ENCODE data around the gene CTDP1. TPM values are rescaled to one million over a fixed set of nuclear protein-coding genes. Genes with fewer than 3 reads are reported as not detected.

CTDP1 gene
- total RNA-seq, 1 donor from 2014 or later = 9.4 TPM

DNA sequence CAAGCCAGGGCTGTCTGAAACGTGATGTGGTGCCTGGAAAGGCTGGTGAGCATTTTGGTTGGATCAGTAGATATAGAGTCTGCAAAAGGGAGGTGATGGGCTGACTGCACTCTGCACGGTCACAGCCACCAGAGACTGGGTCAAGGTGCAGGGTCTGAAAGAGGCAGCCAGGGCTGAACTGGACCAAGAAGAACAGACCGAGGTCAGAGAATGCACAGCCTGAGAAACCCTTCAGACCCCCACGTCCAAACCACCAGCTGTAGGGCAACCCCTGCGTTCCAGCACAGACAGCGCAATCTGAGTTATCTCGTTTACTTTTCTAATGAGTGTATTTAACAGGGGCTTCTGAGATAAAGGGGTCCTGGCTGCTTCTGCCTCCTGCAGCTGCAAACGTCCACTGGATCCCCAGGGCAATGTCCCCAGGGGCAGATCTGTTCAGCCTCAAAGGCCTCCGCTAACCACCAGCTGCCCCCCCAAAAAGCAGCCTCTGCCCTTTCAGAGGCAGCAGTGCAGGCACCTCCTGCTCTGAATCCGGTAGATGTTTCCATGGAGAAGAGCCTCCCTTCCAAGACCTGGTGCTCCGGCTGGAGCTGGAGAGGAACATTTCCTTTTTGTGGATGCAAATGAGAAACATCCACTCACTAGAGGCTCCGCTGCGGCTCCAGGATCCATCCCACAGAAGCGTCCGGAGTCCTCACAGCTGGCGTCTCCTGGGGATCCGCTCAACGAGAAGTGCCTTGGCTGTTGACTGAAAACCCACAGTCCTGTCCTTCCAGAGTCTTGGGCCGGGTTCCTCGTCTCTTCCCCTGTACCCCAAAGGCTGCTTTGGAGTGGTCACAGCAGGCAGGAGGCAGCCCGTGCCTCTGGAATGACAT is 117.2 kb downstream of the CTDP1 start:
- no peaks in the 10 kb centered on the region for H3K36me3 ChIP-seq (ENCODE audit: control insufficient read depth in 3 of 3, insufficient read depth in 3 of 3, low read length in 3 of 3)
- H3K27ac ChIP-seq (ENCODE audit: low read depth, low read length) = no peak overlapping the region
- peaks cover 46 to 56% (median 53%) of the 10 kb centered on the region in 3 donors for H3K27me3 ChIP-seq (ENCODE audit: control insufficient read depth in 3 of 3, insufficient read depth in 3 of 3, low read length in 3 of 3)
- no peak overlapping the region for H3K9ac ChIP-seq (ENCODE audit: low read depth in 1 of 3, low read length in 3 of 3)
- H3K4me3 ChIP-seq (ENCODE audit: low read length in 3 of 3) = no peak overlapping the region
- H3K9me3 ChIP-seq (ENCODE audit: control insufficient read depth in 3 of 3, low read length in 3 of 3) = no peaks in the 10 kb centered on the region
- peaks cover 10 to 14% (median 11%) of the 10 kb centered on the region in 3 donors for H3K4me1 ChIP-seq (ENCODE audit: control insufficient read depth in 3 of 3, insufficient read depth in 3 of 3, low read length in 3 of 3)

DNA sequence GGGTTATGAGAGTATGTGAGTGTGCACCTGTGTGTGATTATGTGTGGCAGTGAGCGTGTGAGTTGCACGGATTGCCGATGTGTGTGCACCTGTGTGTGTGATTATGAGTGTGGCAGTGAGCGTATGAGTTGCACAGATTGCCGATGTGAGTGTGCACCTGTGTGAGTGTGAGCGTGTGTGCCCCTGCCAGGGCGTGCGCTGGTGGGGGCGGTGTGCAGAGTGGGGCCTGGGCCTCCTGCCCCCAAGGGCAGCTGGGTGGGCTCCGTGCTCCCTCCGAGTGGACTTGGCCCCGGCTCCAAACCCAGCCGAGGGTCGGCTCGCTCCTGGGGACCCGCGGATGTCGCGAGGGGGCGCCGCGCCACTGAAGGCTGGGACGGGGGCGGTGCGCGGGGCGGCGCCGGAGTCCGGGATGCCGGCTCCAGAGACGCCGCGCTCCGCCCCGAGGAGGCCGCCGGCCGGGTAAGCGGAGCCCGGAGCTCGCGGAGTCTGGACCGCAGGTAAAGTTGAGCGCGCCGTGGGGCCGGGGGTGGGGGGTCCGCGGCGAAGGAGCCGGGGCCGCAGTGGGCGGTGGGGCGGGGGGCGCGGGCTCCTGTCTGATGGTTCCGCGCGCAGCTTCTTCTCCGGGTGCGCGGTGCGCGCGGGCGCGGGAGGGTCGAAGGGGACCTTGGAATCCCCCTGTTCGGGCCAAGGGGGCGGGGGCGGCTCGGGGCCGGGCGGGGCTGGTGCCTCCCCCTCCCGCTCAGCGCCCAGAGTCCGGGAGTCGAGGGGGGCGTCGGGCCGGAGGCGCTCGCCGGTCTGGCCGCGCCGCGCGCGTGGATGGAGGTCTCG is 118.1 kb downstream of the CTDP1 start, which contains the start of gene KCNG2:
Gene KCNG2, plus strand, starts transcription at position 421 of the 828 bp plus-strand sequence. CDS start 65,730 bp downstream, outside the sequence.
- peak within 1 kb of the TSS in 2 of 3 donors; percentile 8 to 52 for H3K4me3 ChIP-seq (ENCODE audit: low read length in 3 of 3)
- H3K4me1 ChIP-seq (ENCODE audit: control insufficient read depth in 3 of 3, insufficient read depth in 3 of 3, low read length in 3 of 3) = peaks cover 5 to 11% (median 7%) of the 10 kb centered on the region in 3 donors
- no peaks in the 10 kb centered on the region for H3K36me3 ChIP-seq (ENCODE audit: control insufficient read depth in 3 of 3, insufficient read depth in 3 of 3, low read length in 3 of 3)
- H3K9ac ChIP-seq (ENCODE audit: low read depth in 1 of 3, low read length in 3 of 3) = no peak within 1 kb of the TSS
- no peak within 1 kb of the TSS for H3K27ac ChIP-seq (ENCODE audit: low read depth, low read length)
- no peaks in the 10 kb centered on the region for H3K9me3 ChIP-seq (ENCODE audit: control insufficient read depth in 3 of 3, low read length in 3 of 3)
- H3K27me3 ChIP-seq (ENCODE audit: control insufficient read depth in 3 of 3, insufficient read depth in 3 of 3, low read length in 3 of 3) = peaks cover 38 to 50% (median 47%) of the 10 kb centered on the region in 3 donors

DNA sequence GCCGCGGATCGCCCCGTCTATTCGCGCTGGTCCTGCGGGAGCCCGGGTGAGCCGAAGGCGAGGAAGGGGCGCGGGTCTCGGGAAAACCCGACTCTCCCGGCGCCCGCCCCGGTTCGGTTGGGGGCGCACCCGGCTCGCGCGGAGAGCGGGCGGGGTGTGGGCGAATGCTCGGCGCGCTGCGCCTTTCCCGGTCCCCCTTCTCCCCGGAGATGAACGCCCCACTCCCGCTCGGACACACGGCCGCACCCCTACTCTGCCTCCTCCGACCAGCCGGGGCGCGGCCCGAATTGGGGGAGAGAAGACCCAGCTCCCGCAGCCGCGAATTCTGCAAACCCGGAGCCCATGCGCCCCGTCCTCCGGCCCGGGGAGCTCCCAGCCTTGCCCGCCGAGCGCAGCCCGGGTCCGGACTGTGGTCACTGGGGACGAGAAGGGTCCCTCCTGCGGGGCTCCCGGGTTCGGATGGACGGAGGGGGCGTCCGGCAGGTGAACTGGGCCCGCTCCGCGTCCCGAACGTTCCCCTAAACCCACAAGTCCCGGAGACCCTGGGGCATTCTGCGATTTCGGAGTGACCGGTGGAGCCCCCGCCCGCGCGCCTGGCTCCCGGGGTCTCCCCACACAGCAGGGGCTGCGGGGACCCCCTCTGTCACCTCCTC is 118.9 kb downstream of the CTDP1 start:
- no peak overlapping the region for H3K4me3 ChIP-seq (ENCODE audit: low read length in 3 of 3)
- H3K27me3 ChIP-seq (ENCODE audit: control insufficient read depth in 3 of 3, insufficient read depth in 3 of 3, low read length in 3 of 3) = peaks cover 38 to 49% (median 47%) of the 10 kb centered on the region in 3 donors
- H3K4me1 ChIP-seq (ENCODE audit: control insufficient read depth in 3 of 3, insufficient read depth in 3 of 3, low read length in 3 of 3) = peaks cover 5 to 11% (median 7%) of the 10 kb centered on the region in 3 donors
- no peak overlapping the region for H3K9ac ChIP-seq (ENCODE audit: low read depth in 1 of 3, low read length in 3 of 3)
- no peaks in the 10 kb centered on the region for H3K36me3 ChIP-seq (ENCODE audit: control insufficient read depth in 3 of 3, insufficient read depth in 3 of 3, low read length in 3 of 3)
- no peak overlapping the region for H3K27ac ChIP-seq (ENCODE audit: low read depth, low read length)
- H3K9me3 ChIP-seq (ENCODE audit: control insufficient read depth in 3 of 3, low read length in 3 of 3) = no peaks in the 10 kb centered on the region

DNA sequence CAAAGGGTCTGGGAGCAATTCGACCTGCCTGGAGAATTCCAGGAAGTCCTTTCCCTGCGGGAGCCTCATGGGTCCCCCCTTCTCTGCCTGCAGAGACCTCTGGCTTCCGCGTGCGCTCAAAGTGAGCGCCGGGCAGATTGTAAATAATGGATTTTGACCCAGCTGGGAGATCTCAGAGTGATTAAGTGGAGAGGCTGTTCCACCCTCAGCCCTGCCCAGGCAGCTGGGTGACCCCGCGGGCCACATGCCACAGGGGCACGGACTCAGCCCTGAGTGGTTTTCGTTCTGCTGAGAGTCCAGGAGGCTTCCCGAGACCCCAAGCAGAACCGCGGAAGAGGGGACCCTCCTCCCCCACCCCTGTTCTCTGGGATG is 119.4 kb downstream of the CTDP1 start:
- peaks cover 38 to 49% (median 47%) of the 10 kb centered on the region in 3 donors for H3K27me3 ChIP-seq (ENCODE audit: control insufficient read depth in 3 of 3, insufficient read depth in 3 of 3, low read length in 3 of 3)
- no peaks in the 10 kb centered on the region for H3K36me3 ChIP-seq (ENCODE audit: control insufficient read depth in 3 of 3, insufficient read depth in 3 of 3, low read length in 3 of 3)
- H3K4me1 ChIP-seq (ENCODE audit: control insufficient read depth in 3 of 3, insufficient read depth in 3 of 3, low read length in 3 of 3) = peaks cover 5 to 11% (median 7%) of the 10 kb centered on the region in 3 donors
- H3K9ac ChIP-seq (ENCODE audit: low read depth in 1 of 3, low read length in 3 of 3) = no peak overlapping the region
- no peaks in the 10 kb centered on the region for H3K9me3 ChIP-seq (ENCODE audit: control insufficient read depth in 3 of 3, low read length in 3 of 3)
- no peak overlapping the region for H3K4me3 ChIP-seq (ENCODE audit: low read length in 3 of 3)
- H3K27ac ChIP-seq (ENCODE audit: low read depth, low read length) = no peak overlapping the region

DNA sequence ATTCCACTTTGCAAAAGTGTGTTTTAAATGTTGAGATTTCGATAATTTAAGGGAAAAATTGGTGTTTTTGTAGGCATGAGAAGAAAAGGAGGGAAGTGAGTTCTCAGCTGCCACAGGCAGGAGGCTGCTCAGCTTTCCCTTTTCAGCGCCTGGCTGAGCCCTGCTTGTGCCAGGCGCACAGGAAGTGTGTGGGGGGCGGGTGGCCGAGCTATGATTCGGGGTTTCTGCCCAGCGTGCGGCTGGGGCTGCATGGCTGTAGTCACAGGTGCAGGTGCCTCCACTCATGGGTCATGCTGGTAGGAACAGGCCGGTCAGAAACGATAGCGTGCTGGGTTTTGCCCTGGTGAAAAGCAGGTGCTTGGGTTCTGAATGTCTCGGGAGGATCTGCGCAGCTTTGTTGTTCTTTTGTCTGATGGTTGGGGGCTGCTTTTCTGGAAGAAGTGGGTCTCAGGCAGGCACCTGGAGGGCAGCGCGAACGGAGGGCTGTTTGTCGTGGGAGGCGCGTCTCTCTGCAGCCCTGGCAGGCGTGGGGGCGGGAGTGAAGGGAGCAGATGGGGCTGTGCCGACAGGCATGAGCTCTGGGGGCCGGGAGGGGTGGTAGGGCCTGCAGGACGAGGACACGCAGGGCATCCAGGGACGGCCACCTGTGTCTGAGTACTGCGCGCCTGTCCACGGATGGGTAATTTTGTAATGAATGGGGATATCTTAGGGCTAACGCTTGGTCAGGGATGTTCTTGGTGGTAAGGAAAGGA is 120.2 kb downstream of the CTDP1 start:
- H3K9me3 ChIP-seq (ENCODE audit: control insufficient read depth in 3 of 3, low read length in 3 of 3) = no peaks in the 10 kb centered on the region
- H3K9ac ChIP-seq (ENCODE audit: low read depth in 1 of 3, low read length in 3 of 3) = no peak overlapping the region
- H3K27me3 ChIP-seq (ENCODE audit: control insufficient read depth in 3 of 3, insufficient read depth in 3 of 3, low read length in 3 of 3) = peaks cover 33 to 49% (median 44%) of the 10 kb centered on the region in 3 donors
- H3K36me3 ChIP-seq (ENCODE audit: control insufficient read depth in 3 of 3, insufficient read depth in 3 of 3, low read length in 3 of 3) = no peaks in the 10 kb centered on the region
- H3K4me1 ChIP-seq (ENCODE audit: control insufficient read depth in 3 of 3, insufficient read depth in 3 of 3, low read length in 3 of 3) = peaks cover 5 to 11% (median 7%) of the 10 kb centered on the region in 3 donors
- H3K27ac ChIP-seq (ENCODE audit: low read depth, low read length) = no peak overlapping the region
- no peak overlapping the region for H3K4me3 ChIP-seq (ENCODE audit: low read length in 3 of 3)

DNA sequence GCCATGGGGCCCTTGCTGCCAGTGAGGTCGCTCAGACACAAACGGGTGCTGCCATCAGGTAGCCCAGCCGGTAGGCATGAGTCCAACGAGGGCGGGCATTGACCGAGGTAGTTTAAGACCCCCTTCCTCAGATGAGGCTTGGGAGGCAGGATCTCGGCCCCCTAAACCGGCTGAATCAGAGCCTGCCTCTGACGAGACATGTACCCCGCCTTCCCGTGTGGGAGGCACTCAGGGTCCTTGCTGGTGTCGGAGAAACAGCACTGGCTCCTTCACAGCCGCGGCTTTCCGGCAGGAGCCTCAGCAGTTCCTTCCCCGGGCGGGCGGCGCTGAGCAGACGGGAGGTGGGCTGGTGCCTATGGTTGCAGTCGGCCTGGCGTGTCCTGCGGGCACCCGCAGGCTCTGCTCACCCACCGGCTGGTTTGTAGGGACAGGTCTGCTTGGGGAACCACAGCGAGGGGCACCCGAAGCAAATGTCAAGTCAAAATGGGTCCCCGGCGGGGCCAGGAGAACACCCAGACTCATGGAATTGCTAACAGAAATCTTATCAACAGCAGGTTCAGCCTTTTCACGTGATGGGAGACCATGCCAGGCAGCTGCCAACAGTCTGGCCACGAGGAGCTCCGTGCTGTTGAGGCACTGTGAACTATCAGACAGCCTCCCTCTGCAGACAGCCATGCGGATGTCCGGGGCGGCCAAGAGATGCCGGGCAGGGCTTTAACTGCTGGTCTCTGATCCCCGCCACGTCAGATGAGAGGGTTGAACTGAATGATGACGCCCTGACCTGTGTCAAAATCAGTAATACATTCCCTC is 121.0 kb downstream of the CTDP1 start:
- H3K4me1 ChIP-seq (ENCODE audit: control insufficient read depth in 3 of 3, insufficient read depth in 3 of 3, low read length in 3 of 3) = peaks cover 5 to 11% (median 7%) of the 10 kb centered on the region in 3 donors
- H3K27me3 ChIP-seq (ENCODE audit: control insufficient read depth in 3 of 3, insufficient read depth in 3 of 3, low read length in 3 of 3) = peaks cover 32 to 47% (median 42%) of the 10 kb centered on the region in 3 donors
- H3K36me3 ChIP-seq (ENCODE audit: control insufficient read depth in 3 of 3, insufficient read depth in 3 of 3, low read length in 3 of 3) = no peaks in the 10 kb centered on the region
- H3K4me3 ChIP-seq (ENCODE audit: low read length in 3 of 3) = no peak overlapping the region
- no peak overlapping the region for H3K9ac ChIP-seq (ENCODE audit: low read depth in 1 of 3, low read length in 3 of 3)
- no peak overlapping the region for H3K27ac ChIP-seq (ENCODE audit: low read depth, low read length)
- H3K9me3 ChIP-seq (ENCODE audit: control insufficient read depth in 3 of 3, low read length in 3 of 3) = no peaks in the 10 kb centered on the region

DNA sequence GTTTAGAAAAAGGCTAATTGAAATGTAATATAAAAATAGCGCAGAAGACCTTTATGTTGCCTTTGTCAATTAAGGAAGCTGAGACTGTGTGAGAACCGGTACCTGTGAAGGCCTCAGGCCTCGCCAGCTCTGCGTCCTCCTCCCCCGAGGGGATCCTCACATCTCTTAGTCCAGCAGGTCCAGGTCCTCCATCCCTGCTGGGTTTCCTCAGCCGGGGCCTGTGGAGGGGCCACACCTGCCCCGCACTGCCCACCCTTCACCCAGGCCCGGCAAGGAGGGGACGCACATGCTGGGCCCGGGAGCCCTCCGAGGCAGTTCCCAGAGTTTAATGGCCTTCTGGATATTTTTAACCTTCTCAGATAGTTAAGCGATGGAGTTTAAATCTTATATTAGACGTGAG is 121.6 kb downstream of the CTDP1 start:
- H3K9me3 ChIP-seq (ENCODE audit: control insufficient read depth in 3 of 3, low read length in 3 of 3) = no peaks in the 10 kb centered on the region
- no peak overlapping the region for H3K27ac ChIP-seq (ENCODE audit: low read depth, low read length)
- H3K9ac ChIP-seq (ENCODE audit: low read depth in 1 of 3, low read length in 3 of 3) = no peak overlapping the region
- H3K4me3 ChIP-seq (ENCODE audit: low read length in 3 of 3) = no peak overlapping the region
- H3K36me3 ChIP-seq (ENCODE audit: control insufficient read depth in 3 of 3, insufficient read depth in 3 of 3, low read length in 3 of 3) = no peaks in the 10 kb centered on the region
- peaks cover 5 to 11% (median 7%) of the 10 kb centered on the region in 3 donors for H3K4me1 ChIP-seq (ENCODE audit: control insufficient read depth in 3 of 3, insufficient read depth in 3 of 3, low read length in 3 of 3)
- peaks cover 32 to 47% (median 37%) of the 10 kb centered on the region in 3 donors for H3K27me3 ChIP-seq (ENCODE audit: control insufficient read depth in 3 of 3, insufficient read depth in 3 of 3, low read length in 3 of 3)

DNA sequence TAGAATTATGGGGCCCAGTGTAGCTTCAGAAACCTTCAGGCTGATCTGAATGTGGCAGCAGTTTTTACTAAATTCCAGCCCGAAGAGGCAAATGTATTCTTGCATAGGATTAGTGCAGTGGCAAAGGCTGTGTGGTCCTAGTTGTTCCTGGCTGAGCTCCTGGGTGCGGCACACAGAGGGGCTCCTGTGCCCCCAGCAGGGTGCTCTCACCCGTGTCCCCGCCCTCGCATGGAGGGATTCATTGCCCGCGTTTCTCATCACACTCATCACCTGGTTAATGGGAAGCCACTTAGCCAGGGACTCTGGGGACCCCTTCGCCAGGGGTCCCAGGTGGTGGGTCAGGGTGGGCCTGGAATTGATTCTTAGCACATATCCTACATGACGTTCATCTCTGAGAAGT is 122.0 kb downstream of the CTDP1 start:
- Histone ChIP-seq H3K4me3 (ENCODE audit: low read length in 3 of 3) (no peak overlapping the region), H3K27ac (ENCODE audit: low read depth, low read length) (no peak overlapping the region), H3K4me1 (ENCODE audit: control insufficient read depth in 3 of 3, insufficient read depth in 3 of 3, low read length in 3 of 3) (peaks cover 5 to 11% (median 7%) of the 10 kb centered on the region in 3 donors), H3K27me3 (ENCODE audit: control insufficient read depth in 3 of 3, insufficient read depth in 3 of 3, low read length in 3 of 3) (peaks cover 30 to 44% (median 35%) of the 10 kb centered on the region in 3 donors), H3K9me3 (ENCODE audit: control insufficient read depth in 3 of 3, low read length in 3 of 3) (no peaks in the 10 kb centered on the region), H3K36me3 (ENCODE audit: control insufficient read depth in 3 of 3, insufficient read depth in 3 of 3, low read length in 3 of 3) (no peaks in the 10 kb centered on the region), H3K9ac (ENCODE audit: low read depth in 1 of 3, low read length in 3 of 3) (no peak overlapping the region)
